CD8-positive, alpha-beta memory T cell (primary cell): ENCODE measurements around the gene RADX. TPM values are rescaled to one million over a fixed set of nuclear protein-coding genes. Genes with fewer than 3 reads are reported as not detected.

Experiments used
- CTCF ChIA-PET: fragments of 350-600 bp; sonication (Branson Sonifier 250); formaldehyde crosslinking; loops from one replicate; lab custom pipeline; 2021; ENCODE audit warnings: antibody characterized with exemption; lab: Charles Lee
- POLR2A ChIA-PET: fragments of 350-600 bp; sonication (Branson Sonifier 250); formaldehyde crosslinking; loops from one replicate; lab custom pipeline; 2021; ENCODE audit warnings: antibody characterized with exemption; lab: Charles Lee
- DNase-seq, 5 donors: peaks; one replicate each; pipeline versions ENCODE4 v3.0.0 to v3.0.0-alpha.2; 2020 to 2022; ENCODE audit warnings: mixed read lengths in 1 of 5
- H3K27ac ChIP-seq: one replicate; pipeline ENCODE4 v1.7.0; 2013; ENCODE audit warnings: low read depth, mild to moderate bottlenecking, low read length, moderate library complexity
- H3K27me3 ChIP-seq: 2 replicates; pipeline ENCODE4 v1.7.0; 2013; ENCODE audit warnings: low read length, mild to moderate bottlenecking; ENCODE audit not compliant: insufficient read depth, poor library complexity, severe bottlenecking
- H3K36me3 ChIP-seq: 2 replicates; pipeline ENCODE4 v1.7.0; 2013; ENCODE audit warnings: mild to moderate bottlenecking, low read length, moderate library complexity; ENCODE audit not compliant: insufficient read depth
- H3K4me1 ChIP-seq: 2 replicates; pipeline ENCODE4 v1.7.0; 2013; ENCODE audit warnings: mild to moderate bottlenecking, low read length, moderate library complexity; ENCODE audit not compliant: insufficient read depth
- H3K4me3 ChIP-seq: 2 replicates; pipeline ENCODE4 v1.7.0; 2013; ENCODE audit warnings: mild to moderate bottlenecking, low read length
- H3K9me3 ChIP-seq: 2 replicates; pipeline ENCODE4 v1.7.0; 2013; ENCODE audit warnings: mild to moderate bottlenecking, low read length
- H3K27ac Mint-ChIP-seq, 8 donors: one replicate each; pipeline ENCODE4 v1.8.0; 2020 to 2021; ENCODE audit warnings: mixed read lengths in 8 of 8, mild to moderate bottlenecking in 6 of 8, inconsistent platforms in 3 of 8, moderate library complexity in 3 of 8
- H3K27me3 Mint-ChIP-seq, 2 donors: one replicate each; pipeline ENCODE4 v1.8.0; 2020 to 2021; ENCODE audit warnings: mixed read lengths in 2 of 2, mild to moderate bottlenecking in 1 of 2, moderate library complexity in 1 of 2
- H3K36me3 Mint-ChIP-seq, 3 donors: one replicate each; pipeline ENCODE4 v1.8.0; 2020 to 2021; ENCODE audit warnings: mixed read lengths in 3 of 3, inconsistent platforms in 1 of 3, mild to moderate bottlenecking in 1 of 3
- H3K4me1 Mint-ChIP-seq, 3 donors: one replicate each; pipeline ENCODE4 v1.8.0; 2020 to 2021; ENCODE audit warnings: mixed read lengths in 3 of 3, inconsistent platforms in 1 of 3, mild to moderate bottlenecking in 1 of 3
- H3K4me3 Mint-ChIP-seq, 7 donors: one replicate each; pipeline ENCODE4 v1.8.0; 2020 to 2021; ENCODE audit warnings: mixed read lengths in 7 of 7, mild to moderate bottlenecking in 6 of 7, moderate library complexity in 4 of 7, inconsistent platforms in 2 of 7
- H3K9me3 Mint-ChIP-seq, 5 donors: one replicate each; pipeline ENCODE4 v1.8.0; 2020 to 2022; ENCODE audit warnings: mixed read lengths in 5 of 5, mild to moderate bottlenecking in 3 of 5, moderate library complexity in 2 of 5, inconsistent platforms in 1 of 5
- polyA plus RNA-seq: library from polyadenylated mRNA; unstranded; fragments of 300-500 nt; fragmentation: Illumina TruSeq; gene quantifications from one replicate; pipeline ENCODE4 v1.2.3, GENCODE V29; 2021
- total RNA-seq, 2 experiments: library from RNA; stranded (reverse); gene quantifications; one replicate each; pipeline ENCODE4 v1.2.3, GENCODE V29; 2021

Gene RADX
- total and polyA plus RNA-seq, 3 experiments from 2014 or later = 2.4 to 6.8 (median 6.7) TPM

GRCh38 chrX:106606571-106606970 is 5.2 kb upstream of the RADX start:
- no peaks in the 10 kb centered on the region for H3K9me3 ChIP-seq
- peaks cover 0 to 2% (median 0%) of the 10 kb centered on the region in 5 donors for H3K9me3 Mint-ChIP-seq
- no peaks in the 10 kb centered on the region for H3K36me3 ChIP-seq
- DNase-seq = no peak
- ChIA-PET POLR2A (no interaction called here), CTCF (no interaction called here)
- no peaks in the 10 kb centered on the region for H3K4me1 ChIP-seq
- H3K4me3 ChIP-seq = no peak overlapping the region
- H3K36me3 Mint-ChIP-seq = peaks cover 0 to 3% (median 0%) of the 10 kb centered on the region in 3 donors
- peaks cover 11 to 17% (median 13%) of the 10 kb centered on the region in 3 donors for H3K4me1 Mint-ChIP-seq
- peaks cover 0 to 10% of the 10 kb centered on the region in 2 donors for H3K27me3 Mint-ChIP-seq
- no peak overlapping the region for H3K27ac Mint-ChIP-seq
- no peak overlapping the region for H3K4me3 Mint-ChIP-seq
- H3K27ac ChIP-seq = no peak overlapping the region
- H3K27me3 ChIP-seq = no peaks in the 10 kb centered on the region

- Mint-ChIP-seq H3K27me3 (peaks cover 0 to 15% of the 10 kb centered on the region in 2 donors), H3K27ac (peak overlapping the region; percentile 1 to 86 (median 80)), H3K36me3 (peaks cover 0 to 6% (median 0%) of the 10 kb centered on the region in 3 donors), H3K4me1 (peaks cover 16 to 27% (median 23%) of the 10 kb centered on the region in 3 donors), H3K4me3 (peak overlapping the region in 1 of 7 donors; percentile 35), H3K9me3 (no peaks in the 10 kb centered on the region)
- DNase-seq = peak; percentile 1 to 54 (median 36)
- Histone ChIP-seq H3K4me3 (no peak overlapping the region), H3K4me1 (no peaks in the 10 kb centered on the region), H3K27me3 (no peaks in the 10 kb centered on the region), H3K36me3 (no peaks in the 10 kb centered on the region), H3K9me3 (no peaks in the 10 kb centered on the region), H3K27ac (no peak overlapping the region)
- ChIA-PET CTCF (no interaction called here), POLR2A (no interaction called here)
Observed at GRCh38 chrX:106608016-106608415, 3.8 kb upstream of the RADX start.

- ChIA-PET CTCF (interaction anchor here (1.1 to 2.4 kb wide), 2 partner anchors 126 to 130 kb away, joined by 3 to 9 read pairs; no protein-coding TSS in a partner anchor), POLR2A (no interaction called here)
- no peak for DNase-seq
- peak overlapping the region; percentile 95 for H3K4me3 ChIP-seq
- peak overlapping the region; percentile 69 for H3K27ac ChIP-seq
- H3K27me3 ChIP-seq = no peaks in the 10 kb centered on the region
- no peaks in the 10 kb centered on the region for H3K9me3 Mint-ChIP-seq
- no peaks in the 10 kb centered on the region for H3K4me1 ChIP-seq
- peaks cover 0 to 6% (median 0%) of the 10 kb centered on the region in 3 donors for H3K36me3 Mint-ChIP-seq
- H3K4me3 Mint-ChIP-seq = peak overlapping the region; percentile 92 to 98 (median 93)
- peaks cover 0 to 9% of the 10 kb centered on the region in 2 donors for H3K27me3 Mint-ChIP-seq
- peak overlapping the region; percentile 89 to 98 (median 95) for H3K27ac Mint-ChIP-seq
- no peaks in the 10 kb centered on the region for H3K36me3 ChIP-seq
- peaks cover 19 to 43% (median 28%) of the 10 kb centered on the region in 3 donors for H3K4me1 Mint-ChIP-seq
- H3K9me3 ChIP-seq = no peaks in the 10 kb centered on the region
Observed at GRCh38 chrX:106611317-106611678, 480 bp upstream of the RADX start.

- Mint-ChIP-seq H3K27me3 (peaks cover 0 to 11% of the 10 kb centered on the region in 2 donors), H3K36me3 (peaks cover 0 to 6% (median 0%) of the 10 kb centered on the region in 3 donors), H3K4me1 (peaks cover 19 to 43% (median 28%) of the 10 kb centered on the region in 3 donors), H3K9me3 (no peaks in the 10 kb centered on the region), H3K27ac (peak overlapping the region; percentile 89 to 98 (median 95)), H3K4me3 (peak overlapping the region; percentile 92 to 98 (median 93))
- no peak for DNase-seq
- CTCF ChIA-PET = interaction anchor here (2.4 kb wide), 1 partner anchor 131 kb away, joined by 9 read pairs; no protein-coding TSS in a partner anchor
- Histone ChIP-seq H3K27ac (peak overlapping the region; percentile 92), H3K36me3 (no peaks in the 10 kb centered on the region), H3K4me1 (no peaks in the 10 kb centered on the region), H3K27me3 (no peaks in the 10 kb centered on the region), H3K4me3 (peak overlapping the region; percentile 95), H3K9me3 (no peaks in the 10 kb centered on the region)
- POLR2A ChIA-PET = no interaction called here
Observed at GRCh38 chrX:106612393-106612763, 600 bp downstream of the RADX start.

GRCh38 chrX:106613277-106613676 is 1.5 kb downstream of the RADX start:
- DNase-seq = no peak
- H3K27me3 ChIP-seq = no peaks in the 10 kb centered on the region
- ChIA-PET CTCF (interaction anchor here (2.4 kb wide), 1 partner anchor 132 kb away, joined by 9 read pairs; no protein-coding TSS in a partner anchor), POLR2A (no interaction called here)
- no peaks in the 10 kb centered on the region for H3K4me1 ChIP-seq
- no peaks in the 10 kb centered on the region for H3K36me3 ChIP-seq
- Mint-ChIP-seq H3K36me3 (peaks cover 0 to 6% (median 0%) of the 10 kb centered on the region in 3 donors), H3K4me1 (peaks cover 14 to 36% (median 22%) of the 10 kb centered on the region in 3 donors), H3K27ac (peak overlapping the region in 5 of 8 donors; percentile 4 to 92 (median 26)), H3K27me3 (peaks cover 0 to 10% of the 10 kb centered on the region in 2 donors), H3K9me3 (no peaks in the 10 kb centered on the region), H3K4me3 (peak overlapping the region; percentile 92 to 98 (median 93))
- H3K4me3 ChIP-seq = peak overlapping the region; percentile 95
- no peak overlapping the region for H3K27ac ChIP-seq
- no peaks in the 10 kb centered on the region for H3K9me3 ChIP-seq

- Histone ChIP-seq H3K27me3 (no peaks in the 10 kb centered on the region), H3K27ac (no peak overlapping the region), H3K36me3 (no peaks in the 10 kb centered on the region), H3K9me3 (no peaks in the 10 kb centered on the region), H3K4me3 (no peak overlapping the region), H3K4me1 (no peaks in the 10 kb centered on the region)
- no peak for DNase-seq
- Mint-ChIP-seq H3K4me1 (peaks cover 11 to 35% (median 19%) of the 10 kb centered on the region in 3 donors), H3K27me3 (peaks cover 0 to 10% of the 10 kb centered on the region in 2 donors), H3K9me3 (no peaks in the 10 kb centered on the region), H3K36me3 (peaks cover 0 to 6% (median 0%) of the 10 kb centered on the region in 3 donors), H3K27ac (peak overlapping the region in 1 of 8 donors; percentile 39), H3K4me3 (peak overlapping the region in 1 of 7 donors; percentile 72)
- POLR2A ChIA-PET = no interaction called here
- CTCF ChIA-PET = no interaction called here
Observed at GRCh38 chrX:106615041-106615440, 3.3 kb downstream of the RADX start.

- peaks cover 0 to 3% of the 10 kb centered on the region in 2 donors for H3K27me3 Mint-ChIP-seq
- no peaks in the 10 kb centered on the region for H3K9me3 Mint-ChIP-seq
- no peaks in the 10 kb centered on the region for H3K27me3 ChIP-seq
- no peaks in the 10 kb centered on the region for H3K4me1 ChIP-seq
- H3K4me3 ChIP-seq = no peak overlapping the region
- H3K4me1 Mint-ChIP-seq = peaks cover 0 to 13% (median 0%) of the 10 kb centered on the region in 3 donors
- no peaks in the 10 kb centered on the region for H3K36me3 ChIP-seq
- CTCF ChIA-PET = interaction anchor here (2.5 kb wide), 1 partner anchor 138 kb away, joined by 11 read pairs; no protein-coding TSS in a partner anchor
- DNase-seq = no peak
- no peaks in the 10 kb centered on the region for H3K9me3 ChIP-seq
- H3K27ac ChIP-seq = no peak overlapping the region
- POLR2A ChIA-PET = no interaction called here
- H3K36me3 Mint-ChIP-seq = peaks cover 0 to 6% (median 0%) of the 10 kb centered on the region in 3 donors
- H3K4me3 Mint-ChIP-seq = no peak overlapping the region
- no peak overlapping the region for H3K27ac Mint-ChIP-seq
Observed at GRCh38 chrX:106619797-106620196, 8.0 kb downstream of the RADX start.

GRCh38 chrX:106621836-106622235 is 10.1 kb downstream of the RADX start:
- H3K27ac Mint-ChIP-seq = no peak overlapping the region
- no peak for DNase-seq
- Histone ChIP-seq H3K27ac (no peak overlapping the region), H3K36me3 (no peaks in the 10 kb centered on the region), H3K4me3 (no peak overlapping the region), H3K4me1 (no peaks in the 10 kb centered on the region), H3K9me3 (no peaks in the 10 kb centered on the region), H3K27me3 (no peaks in the 10 kb centered on the region)
- peaks cover 0 to 3% (median 0%) of the 10 kb centered on the region in 3 donors for H3K4me1 Mint-ChIP-seq
- H3K9me3 Mint-ChIP-seq = no peaks in the 10 kb centered on the region
- POLR2A ChIA-PET = no interaction called here
- no peak overlapping the region for H3K4me3 Mint-ChIP-seq
- peaks cover 0 to 4% of the 10 kb centered on the region in 2 donors for H3K27me3 Mint-ChIP-seq
- H3K36me3 Mint-ChIP-seq = peaks cover 0 to 10% (median 0%) of the 10 kb centered on the region in 3 donors
- CTCF ChIA-PET = interaction anchor here (2.5 kb wide), 1 partner anchor 140 kb away, joined by 11 read pairs; no protein-coding TSS in a partner anchor
